ENCODE data around the gene SNRNP35.
"Not testable (repeated sequence)": the region's sequence is repeated elsewhere in the genome, so short reads cannot be mapped to it uniquely, and the experiment has no call there.

The SNRNP35 gene

DNA sequence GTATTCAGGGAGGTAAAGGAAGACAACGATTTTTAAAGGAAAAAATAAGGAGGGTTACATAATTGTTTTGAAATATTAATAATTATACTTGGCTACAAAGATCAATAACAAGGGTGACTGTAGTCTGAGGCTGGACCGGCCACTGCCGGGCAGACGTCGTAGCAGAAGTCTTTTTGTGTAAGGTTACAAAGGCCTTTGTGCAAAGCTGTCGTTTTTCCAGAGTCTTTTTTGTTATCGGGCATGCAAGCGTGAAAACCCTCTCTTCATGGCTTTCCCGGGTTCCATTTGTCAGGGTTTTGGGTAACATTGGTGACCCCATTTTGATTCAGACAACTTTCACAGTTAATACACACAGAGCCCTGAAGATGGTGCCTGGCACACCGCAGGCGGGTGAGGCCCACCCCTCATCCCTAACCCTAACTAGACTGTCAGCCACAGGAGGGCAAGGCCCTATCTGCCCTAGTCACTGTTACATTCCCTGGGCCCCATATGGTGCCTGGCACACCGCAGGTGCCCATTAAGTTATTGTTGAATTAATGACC is 44.3 kb downstream of the SNRNP35 start:
- Histone ChIP-seq H3K9me3 (ENCODE audit: control insufficient read depth in 1 of 2, low read length in 2 of 2) (no peaks in the 10 kb centered on the region), H3K4me3 (ENCODE audit: low read depth in 1 of 2, low read length in 2 of 2) (no peak overlapping the region), H3K36me3 (ENCODE audit: control insufficient read depth in 1 of 2, insufficient read depth in 2 of 2, low read length in 2 of 2) (peaks cover 0 to 6% of the 10 kb centered on the region in 2 donors), H3K27ac (ENCODE audit: low read depth, low read length) (no peak overlapping the region), H3K27me3 (ENCODE audit: control insufficient read depth in 1 of 2, insufficient read depth in 2 of 2, low read length in 2 of 2) (no peaks in the 10 kb centered on the region), H3K9ac (ENCODE audit: low read depth in 1 of 2, low read length in 2 of 2) (no peak overlapping the region), H3K4me1 (ENCODE audit: control insufficient read depth in 1 of 2, insufficient read depth in 2 of 2, low read length in 2 of 2) (no peaks in the 10 kb centered on the region)

- Histone ChIP-seq H3K27ac (ENCODE audit: low read depth, low read length) (no peak overlapping the region), H3K4me3 (ENCODE audit: low read depth in 1 of 2, low read length in 2 of 2) (no peak overlapping the region), H3K9ac (ENCODE audit: low read depth in 1 of 2, low read length in 2 of 2) (no peak overlapping the region), H3K9me3 (ENCODE audit: control insufficient read depth in 1 of 2, low read length in 2 of 2) (no peaks in the 10 kb centered on the region), H3K27me3 (ENCODE audit: control insufficient read depth in 1 of 2, insufficient read depth in 2 of 2, low read length in 2 of 2) (no peaks in the 10 kb centered on the region), H3K36me3 (ENCODE audit: control insufficient read depth in 1 of 2, insufficient read depth in 2 of 2, low read length in 2 of 2) (peaks cover 0 to 5% of the 10 kb centered on the region in 2 donors), H3K4me1 (ENCODE audit: control insufficient read depth in 1 of 2, insufficient read depth in 2 of 2, low read length in 2 of 2) (no peaks in the 10 kb centered on the region)
Observed at GRCh38 chr12:123506059-123506842, 48.3 kb downstream of the SNRNP35 start.

- H3K27ac ChIP-seq (ENCODE audit: low read depth, low read length), result no peak overlapping the region
Observed at GRCh38 chr12:123506843-123507236, 48.9 kb downstream of the SNRNP35 start.

DNA sequence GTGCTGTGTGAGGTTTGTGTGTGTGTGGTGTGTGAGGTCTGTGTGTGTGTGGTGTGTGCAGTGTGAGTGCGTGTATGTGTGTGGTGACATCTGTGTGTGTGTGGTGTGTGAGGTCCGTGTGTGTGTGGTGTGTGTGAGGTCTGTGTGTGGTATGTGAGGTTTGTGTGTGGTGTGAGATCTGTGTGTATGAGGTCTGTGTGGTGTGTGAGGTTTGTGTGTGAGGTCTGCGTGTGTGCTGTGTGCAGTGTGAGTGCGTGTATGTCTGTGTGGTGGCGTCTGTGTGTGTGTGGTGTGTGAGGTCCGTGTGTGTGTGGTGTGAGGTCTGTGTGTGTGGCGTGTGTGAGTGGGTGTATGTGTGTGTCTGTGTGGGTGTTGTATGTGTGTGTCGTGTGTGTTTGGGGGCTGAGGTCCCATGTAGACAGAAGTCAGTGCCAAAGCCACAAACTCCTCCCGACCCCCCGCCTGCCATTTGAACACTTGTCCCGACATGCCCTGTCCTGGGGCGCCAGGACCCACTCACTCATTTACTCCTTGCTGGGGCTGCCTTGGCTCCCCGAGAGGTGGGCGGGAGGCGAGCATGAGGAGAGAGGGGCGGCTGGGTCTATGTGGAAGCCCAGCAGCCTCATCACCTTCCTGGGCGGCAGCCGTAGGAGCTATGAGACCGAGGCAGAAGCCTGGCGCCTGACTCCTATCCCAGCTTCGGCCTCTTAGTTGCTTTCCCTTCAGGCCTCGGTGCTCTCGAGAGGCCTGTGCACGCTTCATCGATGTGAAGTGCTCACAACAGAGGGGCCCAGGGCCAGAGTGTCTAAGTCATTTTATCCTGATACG is 55.1 kb downstream of the SNRNP35 start:
- no peak overlapping the region for H3K4me3 ChIP-seq (ENCODE audit: low read depth in 1 of 2, low read length in 2 of 2)
- no peak overlapping the region for H3K27ac ChIP-seq (ENCODE audit: low read depth, low read length)
- no peaks in the 10 kb centered on the region for H3K27me3 ChIP-seq (ENCODE audit: control insufficient read depth in 1 of 2, insufficient read depth in 2 of 2, low read length in 2 of 2)
- no peaks in the 10 kb centered on the region for H3K9me3 ChIP-seq (ENCODE audit: control insufficient read depth in 1 of 2, low read length in 2 of 2)
- peaks cover 0 to 23% of the 10 kb centered on the region in 2 donors for H3K36me3 ChIP-seq (ENCODE audit: control insufficient read depth in 1 of 2, insufficient read depth in 2 of 2, low read length in 2 of 2)
- no peaks in the 10 kb centered on the region for H3K4me1 ChIP-seq (ENCODE audit: control insufficient read depth in 1 of 2, insufficient read depth in 2 of 2, low read length in 2 of 2)
- no peak overlapping the region for H3K9ac ChIP-seq (ENCODE audit: low read depth in 1 of 2, low read length in 2 of 2)

More at GRCh38 chr12:123506843-123507236, 48.9 kb downstream of the SNRNP35 start:
- peaks cover 0 to 7% of the 10 kb centered on the region in 2 donors for H3K36me3 ChIP-seq (ENCODE audit: control insufficient read depth in 1 of 2, insufficient read depth in 2 of 2, low read length in 2 of 2)
- H3K4me3 ChIP-seq (ENCODE audit: low read depth in 1 of 2, low read length in 2 of 2), result no peak overlapping the region
- H3K4me1 ChIP-seq (ENCODE audit: control insufficient read depth in 1 of 2, insufficient read depth in 2 of 2, low read length in 2 of 2), result no peaks in the 10 kb centered on the region
- H3K9me3 ChIP-seq (ENCODE audit: control insufficient read depth in 1 of 2, low read length in 2 of 2), result no peaks in the 10 kb centered on the region
- no peaks in the 10 kb centered on the region for H3K27me3 ChIP-seq (ENCODE audit: control insufficient read depth in 1 of 2, insufficient read depth in 2 of 2, low read length in 2 of 2)
- no peak overlapping the region for H3K9ac ChIP-seq (ENCODE audit: low read depth in 1 of 2, low read length in 2 of 2)

DNA sequence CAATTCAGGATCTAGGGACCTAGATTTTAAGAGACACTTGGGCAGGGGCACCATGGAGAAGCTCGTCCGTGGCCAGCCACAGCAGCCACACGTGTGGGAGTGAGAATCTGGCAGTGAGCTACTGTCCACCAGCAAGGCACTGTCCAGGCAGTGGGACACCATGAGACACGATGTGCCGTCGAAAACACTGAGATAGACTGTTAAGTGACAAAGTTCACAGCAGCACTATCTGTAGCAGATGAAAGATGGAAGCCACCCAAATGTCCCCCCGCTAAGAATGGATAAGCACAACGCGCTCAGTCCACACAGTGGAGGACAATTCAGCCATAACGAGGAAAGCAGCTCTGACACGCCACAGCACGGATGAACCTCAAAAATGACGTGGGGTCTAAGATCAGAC is 55.9 kb downstream of the SNRNP35 start:
- no peaks in the 10 kb centered on the region for H3K9me3 ChIP-seq (ENCODE audit: control insufficient read depth in 1 of 2, low read length in 2 of 2)
- no peak overlapping the region for H3K27ac ChIP-seq (ENCODE audit: low read depth, low read length)
- no peaks in the 10 kb centered on the region for H3K27me3 ChIP-seq (ENCODE audit: control insufficient read depth in 1 of 2, insufficient read depth in 2 of 2, low read length in 2 of 2)
- H3K9ac ChIP-seq (ENCODE audit: low read depth in 1 of 2, low read length in 2 of 2), result no peak overlapping the region
- no peaks in the 10 kb centered on the region for H3K4me1 ChIP-seq (ENCODE audit: control insufficient read depth in 1 of 2, insufficient read depth in 2 of 2, low read length in 2 of 2)
- H3K4me3 ChIP-seq (ENCODE audit: low read depth in 1 of 2, low read length in 2 of 2), result no peak overlapping the region
- peaks cover 0 to 23% of the 10 kb centered on the region in 2 donors for H3K36me3 ChIP-seq (ENCODE audit: control insufficient read depth in 1 of 2, insufficient read depth in 2 of 2, low read length in 2 of 2)

- H3K27ac ChIP-seq (ENCODE audit: low read depth, low read length); H3K9me3 ChIP-seq (ENCODE audit: control insufficient read depth in 1 of 2, low read length in 2 of 2); H3K4me3 ChIP-seq (ENCODE audit: low read depth in 1 of 2, low read length in 2 of 2); H3K4me1 ChIP-seq (ENCODE audit: control insufficient read depth in 1 of 2, insufficient read depth in 2 of 2, low read length in 2 of 2); H3K9ac ChIP-seq (ENCODE audit: low read depth in 1 of 2, low read length in 2 of 2); H3K27me3 ChIP-seq (ENCODE audit: control insufficient read depth in 1 of 2, insufficient read depth in 2 of 2, low read length in 2 of 2): not testable (repeated sequence)
- peaks cover 0 to 27% of the 10 kb centered on the region in 2 donors for H3K36me3 ChIP-seq (ENCODE audit: control insufficient read depth in 1 of 2, insufficient read depth in 2 of 2, low read length in 2 of 2)
Observed at GRCh38 chr12:123514582-123515221, 56.8 kb downstream of the SNRNP35 start.

DNA sequence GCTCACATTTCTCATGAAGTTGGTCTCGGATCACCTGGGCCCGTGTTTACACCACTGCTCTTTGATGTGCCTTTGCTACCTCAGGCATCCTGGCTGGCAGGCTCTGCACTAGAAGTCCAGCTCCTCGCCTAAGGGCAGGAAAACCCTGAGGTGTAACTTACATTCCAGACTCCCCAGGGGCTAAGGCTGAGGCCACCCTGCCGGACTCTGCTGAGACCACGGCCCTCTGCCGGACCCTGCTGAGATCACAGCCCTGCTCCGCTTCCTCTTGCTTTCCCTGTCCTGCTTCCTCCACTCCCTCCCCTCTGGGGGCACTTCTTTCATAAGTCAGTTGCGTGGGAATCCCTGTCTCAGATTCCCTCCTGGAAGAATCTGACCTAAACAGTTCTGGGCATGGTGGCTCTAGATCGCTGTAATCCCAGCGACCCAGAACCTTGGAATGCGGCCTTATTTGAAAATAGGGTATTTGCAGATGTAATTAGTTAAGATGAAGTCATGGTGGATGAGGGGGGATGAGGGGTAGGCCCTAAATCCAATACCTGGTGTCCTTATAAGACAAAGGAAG is 58.4 kb downstream of the SNRNP35 start:
- Histone ChIP-seq H3K9me3 (ENCODE audit: control insufficient read depth in 1 of 2, low read length in 2 of 2) (no peaks in the 10 kb centered on the region), H3K27ac (ENCODE audit: low read depth, low read length) (no peak overlapping the region), H3K4me3 (ENCODE audit: low read depth in 1 of 2, low read length in 2 of 2) (no peak overlapping the region), H3K27me3 (ENCODE audit: control insufficient read depth in 1 of 2, insufficient read depth in 2 of 2, low read length in 2 of 2) (no peaks in the 10 kb centered on the region), H3K36me3 (ENCODE audit: control insufficient read depth in 1 of 2, insufficient read depth in 2 of 2, low read length in 2 of 2) (peaks cover 0 to 26% of the 10 kb centered on the region in 2 donors), H3K9ac (ENCODE audit: low read depth in 1 of 2, low read length in 2 of 2) (no peak overlapping the region), H3K4me1 (ENCODE audit: control insufficient read depth in 1 of 2, insufficient read depth in 2 of 2, low read length in 2 of 2) (peaks cover 6 to 8% of the 10 kb centered on the region in 2 donors)

Measured in duodenal mucosa (tissue), 2 donors.